ENCODE results near the gene OR11L1.

Gene OR11L1, protein sequence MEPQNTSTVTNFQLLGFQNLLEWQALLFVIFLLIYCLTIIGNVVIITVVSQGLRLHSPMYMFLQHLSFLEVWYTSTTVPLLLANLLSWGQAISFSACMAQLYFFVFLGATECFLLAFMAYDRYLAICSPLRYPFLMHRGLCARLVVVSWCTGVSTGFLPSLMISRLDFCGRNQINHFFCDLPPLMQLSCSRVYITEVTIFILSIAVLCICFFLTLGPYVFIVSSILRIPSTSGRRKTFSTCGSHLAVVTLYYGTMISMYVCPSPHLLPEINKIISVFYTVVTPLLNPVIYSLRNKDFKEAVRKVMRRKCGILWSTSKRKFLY

DNA sequence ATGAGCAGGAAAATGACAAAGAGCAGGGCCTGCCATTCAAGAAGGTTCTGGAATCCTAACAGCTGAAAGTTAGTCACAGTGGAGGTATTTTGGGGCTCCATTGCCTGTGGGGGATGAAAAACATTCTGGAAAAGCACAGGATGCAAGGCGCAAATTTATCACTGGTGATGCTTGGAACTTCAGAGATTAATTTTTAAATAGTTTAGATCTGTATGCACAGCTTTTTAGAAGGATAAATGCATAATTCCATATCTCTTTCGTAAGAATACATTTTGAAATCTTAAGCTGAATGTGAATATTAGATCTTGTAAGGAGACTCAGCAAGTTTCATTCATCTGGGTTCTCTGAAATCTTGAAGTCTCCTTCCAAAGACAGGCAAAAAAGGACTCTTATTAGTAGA is at the start of gene OR11L1:
Gene OR11L1 (minus strand): TSS at position 101 of the 400 bp plus-strand sequence. CDS start 0 bp downstream, at position 101.
- DNase-seq (ENCODE audit: low spot score), result no peak

DNA sequence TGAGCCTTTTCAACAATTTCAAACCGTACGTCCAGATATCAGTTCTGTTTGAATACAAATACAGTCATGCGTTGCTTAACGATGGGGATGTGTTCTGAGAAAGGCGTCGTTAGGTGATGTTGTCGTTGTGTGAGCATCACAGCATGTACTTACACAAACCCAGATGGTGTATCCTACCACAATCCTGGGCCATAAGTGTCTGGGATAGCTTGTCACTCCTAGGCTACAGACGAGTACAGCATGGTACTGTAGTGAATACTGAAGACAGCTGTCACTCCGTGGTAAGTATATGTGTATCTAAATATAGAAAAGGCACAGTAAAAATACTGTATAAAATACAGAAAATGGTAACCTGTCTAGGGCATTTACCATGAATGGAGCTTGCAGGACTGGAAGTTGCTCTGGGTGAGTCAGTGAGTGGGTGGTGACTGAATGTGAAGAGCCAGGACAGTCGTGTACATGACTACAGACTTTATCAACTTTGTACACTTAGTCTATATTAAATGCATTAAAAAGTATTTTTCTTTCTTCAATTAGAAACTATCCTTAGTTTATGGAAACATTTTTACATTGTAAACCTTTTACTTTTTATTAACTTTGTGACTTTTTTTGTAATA is 43.2 kb upstream of the OR11L1 start:
- no peak for DNase-seq (ENCODE audit: low spot score)

DNA sequence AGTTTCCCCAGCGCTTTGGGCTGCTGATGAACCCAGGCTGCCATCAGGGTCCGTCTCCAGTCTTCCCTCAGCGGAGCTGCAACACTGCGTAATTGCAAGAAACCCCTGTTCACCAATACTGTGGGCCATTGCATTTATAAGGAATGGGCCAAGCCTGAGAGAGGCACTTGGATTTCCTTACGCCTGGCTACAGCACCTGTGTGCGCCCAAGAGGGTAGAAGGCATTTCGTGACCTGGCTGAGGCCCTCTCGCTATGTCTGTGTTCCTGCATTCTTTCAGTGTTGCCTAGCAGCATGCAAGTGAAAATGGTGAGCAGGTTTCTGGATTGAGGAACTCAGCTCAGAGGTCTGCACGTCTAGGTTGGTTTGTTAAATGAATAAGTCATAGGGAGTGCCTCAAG is 41.6 kb upstream of the OR11L1 start:
- DNase-seq (ENCODE audit: low spot score), result no peak

DNA sequence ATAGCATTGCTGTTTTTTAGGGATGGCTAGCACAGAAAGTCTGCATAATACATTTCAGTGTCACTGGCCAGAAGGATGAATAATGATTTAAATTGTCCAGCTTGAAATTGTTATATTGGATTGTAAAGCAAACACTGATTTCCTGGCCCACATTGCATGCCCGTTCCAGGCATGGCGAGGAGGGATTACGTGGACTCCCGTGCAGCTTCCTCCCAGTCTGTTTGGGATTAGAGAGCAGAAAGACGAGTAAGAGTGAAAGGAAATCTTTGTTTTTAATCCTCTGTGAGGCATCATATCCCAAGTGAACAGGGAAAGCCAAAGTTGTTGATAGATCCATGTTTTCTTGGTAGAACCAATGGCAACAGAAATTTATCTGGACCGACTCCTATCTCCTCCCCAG is 23.7 kb upstream of the OR11L1 start:
- no peak for DNase-seq (ENCODE audit: low spot score)

DNA sequence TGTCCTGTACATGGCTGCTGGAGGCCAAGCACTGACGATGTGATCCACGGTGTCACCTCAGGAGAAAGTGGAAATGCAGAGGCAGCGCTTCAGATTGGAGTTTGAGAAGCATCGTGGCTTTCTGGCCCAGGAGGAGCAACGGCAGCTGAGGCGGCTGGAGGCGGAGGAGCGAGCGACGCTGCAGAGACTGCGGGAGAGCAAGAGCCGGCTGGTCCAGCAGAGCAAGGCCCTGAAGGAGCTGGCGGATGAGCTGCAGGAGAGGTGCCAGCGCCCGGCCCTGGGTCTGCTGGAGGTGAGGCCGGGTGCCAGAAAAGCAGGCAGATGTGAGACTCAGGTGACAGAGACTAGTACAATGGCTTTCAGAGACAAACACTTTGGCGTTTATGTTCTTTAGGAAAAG is 22.9 kb upstream of the OR11L1 start:
- DNase-seq (ENCODE audit: low spot score), result no peak

DNA sequence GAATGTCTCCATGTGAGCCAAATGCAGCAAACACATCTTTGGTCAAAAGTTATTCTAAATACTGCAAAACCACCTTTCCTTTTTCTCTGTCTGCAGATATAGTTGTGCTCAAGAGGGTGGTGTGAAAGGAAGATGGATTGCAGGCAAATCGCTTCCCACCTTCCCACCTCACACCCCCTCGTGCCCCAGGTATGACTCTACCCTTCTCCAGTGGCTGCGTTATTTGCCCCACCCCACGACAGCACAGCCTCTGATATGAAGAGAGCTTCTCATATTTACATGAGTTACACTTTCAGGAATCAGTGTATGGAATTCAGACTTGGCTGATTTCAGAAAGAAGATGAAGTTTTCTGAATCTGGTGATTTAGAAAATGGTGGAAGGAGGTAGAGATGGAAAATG is 21.1 kb upstream of the OR11L1 start:
- DNase-seq (ENCODE audit: low spot score), result no peak

DNA sequence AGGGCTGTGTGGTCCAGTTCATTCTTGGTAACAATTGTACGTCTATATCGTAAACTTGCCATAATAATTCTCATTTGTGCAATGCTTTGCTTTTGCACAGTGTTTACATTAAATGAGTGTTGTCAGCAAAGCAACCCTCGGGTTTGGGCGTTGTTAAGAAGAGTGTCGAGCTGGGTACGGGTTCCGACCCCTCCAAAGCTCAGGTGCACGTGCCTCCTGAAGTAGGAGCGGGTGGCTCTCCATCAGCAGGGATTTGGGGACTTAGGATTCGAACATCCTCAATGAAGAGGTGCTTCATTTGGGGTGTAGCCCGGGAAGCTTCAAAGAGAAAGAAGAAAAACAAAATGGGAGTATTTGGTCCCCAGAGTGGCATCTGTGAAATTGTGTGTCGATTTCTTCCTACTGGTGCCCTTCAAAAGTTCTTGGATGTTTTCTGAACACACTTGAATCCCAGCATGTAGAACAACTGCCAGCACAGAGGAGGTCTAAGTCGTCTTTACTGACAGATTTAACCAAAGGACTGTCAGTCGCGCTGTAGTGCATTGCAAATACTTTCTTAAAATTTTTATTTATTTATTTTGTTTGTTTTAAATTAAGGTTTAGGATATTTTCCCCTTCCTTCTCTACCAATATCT is 16.4 kb upstream of the OR11L1 start:
- DNase-seq (ENCODE audit: low spot score), result no peak

DNA sequence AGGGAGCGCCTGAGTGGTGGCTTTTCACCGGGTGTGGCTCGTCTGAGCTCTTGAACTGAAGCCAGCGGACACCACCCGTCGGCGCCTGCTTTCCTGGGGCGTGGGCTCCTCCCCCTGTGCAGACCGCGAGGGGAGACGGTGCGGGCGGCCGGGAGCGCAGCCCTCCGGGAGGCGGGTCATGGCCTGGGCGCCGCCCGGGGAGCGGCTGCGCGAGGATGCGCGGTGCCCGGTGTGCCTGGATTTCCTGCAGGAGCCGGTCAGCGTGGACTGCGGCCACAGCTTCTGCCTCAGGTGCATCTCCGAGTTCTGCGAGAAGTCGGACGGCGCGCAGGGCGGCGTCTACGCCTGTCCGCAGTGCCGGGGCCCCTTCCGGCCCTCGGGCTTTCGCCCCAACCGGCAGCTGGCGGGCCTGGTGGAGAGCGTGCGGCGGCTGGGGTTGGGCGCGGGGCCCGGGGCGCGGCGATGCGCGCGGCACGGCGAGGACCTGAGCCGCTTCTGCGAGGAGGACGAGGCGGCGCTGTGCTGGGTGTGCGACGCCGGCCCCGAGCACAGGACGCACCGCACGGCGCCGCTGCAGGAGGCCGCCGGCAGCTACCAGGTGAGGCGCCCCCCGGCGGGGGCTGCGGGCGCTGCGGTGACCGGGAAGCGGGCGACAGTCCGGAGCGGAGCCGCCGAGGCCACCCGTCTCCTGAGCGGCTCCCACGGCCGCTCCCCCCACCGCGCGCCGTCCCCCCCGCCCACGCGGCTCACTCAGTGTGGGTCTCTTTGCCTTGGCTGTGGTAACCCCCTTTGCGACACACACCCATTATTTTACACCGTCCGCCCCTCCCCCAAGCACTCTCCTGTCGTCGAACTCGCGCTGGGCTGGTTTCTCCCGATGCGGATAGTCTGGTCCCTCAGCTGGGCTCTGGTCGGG is 15.6 kb upstream of the OR11L1 start, which contains the start of gene TRIM58:
Gene TRIM58 (plus strand): TSS at position 119 of the 916 bp plus-strand sequence. CDS start 60 bp downstream, at position 179.
- no peak for DNase-seq (ENCODE audit: low spot score)

DNA sequence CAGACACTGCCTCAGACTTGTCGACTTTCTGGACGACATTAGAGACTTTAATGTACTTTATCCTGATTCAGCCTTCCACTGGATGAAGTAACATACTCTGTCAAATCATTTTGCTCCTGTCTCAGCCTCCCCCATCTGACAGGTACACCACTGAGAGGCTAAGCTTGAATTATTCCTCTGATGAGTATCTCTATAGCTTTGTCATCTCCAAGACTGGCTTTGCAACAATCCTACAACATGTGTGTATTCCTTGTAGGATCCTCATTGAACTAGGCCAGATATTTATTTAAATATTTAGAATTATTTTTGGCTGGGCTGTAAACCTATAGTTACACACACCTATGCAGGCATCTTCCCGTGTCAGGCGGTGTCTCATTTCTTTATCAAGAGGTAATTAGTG is 14.2 kb upstream of the OR11L1 start:
- DNase-seq (ENCODE audit: low spot score), result no peak

DNA sequence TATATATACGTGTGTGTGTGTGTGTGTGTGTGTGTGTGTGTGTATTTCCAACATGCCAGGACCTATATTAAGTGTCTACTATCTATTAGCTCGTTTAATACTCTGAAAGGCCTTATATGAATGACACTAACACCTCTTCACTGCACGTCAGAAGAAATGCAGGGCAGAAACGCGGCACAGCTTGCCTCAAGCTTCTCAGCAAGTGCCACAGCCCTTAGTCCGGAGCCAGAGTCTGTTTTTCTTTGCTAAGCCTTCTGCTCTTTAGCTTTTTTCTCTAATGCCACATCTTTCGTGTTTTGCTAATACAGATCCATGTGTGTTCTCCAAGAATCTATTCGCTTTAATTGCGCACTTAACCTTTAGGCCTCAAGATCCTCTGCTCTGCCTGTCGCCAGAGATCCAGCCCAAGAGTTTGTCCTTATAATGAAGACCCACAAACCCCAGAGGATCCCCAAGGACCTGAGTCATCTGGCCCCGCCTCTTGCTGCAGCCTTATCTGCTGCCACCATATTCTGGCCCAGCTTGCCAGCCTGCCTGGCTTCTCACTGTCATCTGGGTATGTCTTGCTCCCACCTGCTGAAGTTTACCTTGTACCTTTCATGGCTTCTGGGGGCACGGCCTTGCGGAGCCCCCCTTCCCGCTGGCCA is 13.3 kb upstream of the OR11L1 start:
- no peak for DNase-seq (ENCODE audit: low spot score)

DNA sequence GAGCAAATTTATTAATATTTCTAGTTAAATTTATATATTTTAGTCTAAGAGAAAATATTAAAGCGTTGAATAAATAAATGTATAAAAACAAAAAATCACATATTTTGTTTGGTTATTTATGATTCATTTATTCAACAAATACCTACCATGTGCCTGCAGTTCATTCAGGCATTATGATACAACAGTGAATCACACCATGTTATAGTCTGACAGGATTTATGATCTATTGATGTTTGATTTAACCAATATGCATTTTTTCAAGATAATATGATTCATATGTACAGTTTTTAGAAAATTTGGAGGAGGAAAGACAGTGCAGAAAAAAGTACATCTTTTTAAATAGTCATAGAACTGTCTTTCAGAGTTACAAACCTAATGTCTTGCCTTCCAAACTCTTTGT is 7.9 kb upstream of the OR11L1 start:
- DNase-seq (ENCODE audit: low spot score), result no peak

DNA sequence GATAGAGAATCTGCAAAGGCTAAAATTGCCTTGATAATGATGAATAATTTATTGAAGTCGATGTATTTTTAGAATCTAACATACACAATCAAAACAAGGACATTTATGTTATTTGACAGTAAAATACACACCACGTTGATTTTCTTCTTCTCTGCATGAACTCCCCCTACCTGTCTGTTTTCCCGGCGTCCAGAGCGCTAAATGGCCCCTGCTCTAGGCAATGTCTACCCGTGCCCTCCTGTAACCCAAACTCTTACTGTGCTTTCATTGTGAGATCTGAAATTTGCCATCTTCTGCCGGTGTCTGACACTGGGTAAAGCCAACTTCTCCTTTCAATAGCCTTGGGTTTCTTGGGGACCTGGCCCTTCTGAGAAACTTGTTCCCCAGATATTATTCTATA is 6.7 kb upstream of the OR11L1 start:
- DNase-seq (ENCODE audit: low spot score), result no peak

DNA sequence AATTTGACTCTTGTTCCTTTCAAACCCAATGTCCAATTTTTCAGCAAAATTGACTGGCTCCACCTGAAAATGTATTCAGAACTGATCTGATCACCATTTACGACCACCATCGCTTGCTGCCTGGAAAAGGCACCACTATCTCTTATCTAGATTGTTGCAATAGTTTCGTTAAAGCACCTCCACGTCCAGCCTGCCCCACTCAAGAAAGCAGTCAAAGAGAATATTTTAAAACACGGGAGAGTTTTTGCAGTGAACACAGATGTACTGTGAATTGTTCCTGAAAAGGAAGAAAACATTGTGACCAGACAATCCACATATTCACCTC is 4.0 kb upstream of the OR11L1 start:
- no peak for DNase-seq (ENCODE audit: low spot score)

DNA sequence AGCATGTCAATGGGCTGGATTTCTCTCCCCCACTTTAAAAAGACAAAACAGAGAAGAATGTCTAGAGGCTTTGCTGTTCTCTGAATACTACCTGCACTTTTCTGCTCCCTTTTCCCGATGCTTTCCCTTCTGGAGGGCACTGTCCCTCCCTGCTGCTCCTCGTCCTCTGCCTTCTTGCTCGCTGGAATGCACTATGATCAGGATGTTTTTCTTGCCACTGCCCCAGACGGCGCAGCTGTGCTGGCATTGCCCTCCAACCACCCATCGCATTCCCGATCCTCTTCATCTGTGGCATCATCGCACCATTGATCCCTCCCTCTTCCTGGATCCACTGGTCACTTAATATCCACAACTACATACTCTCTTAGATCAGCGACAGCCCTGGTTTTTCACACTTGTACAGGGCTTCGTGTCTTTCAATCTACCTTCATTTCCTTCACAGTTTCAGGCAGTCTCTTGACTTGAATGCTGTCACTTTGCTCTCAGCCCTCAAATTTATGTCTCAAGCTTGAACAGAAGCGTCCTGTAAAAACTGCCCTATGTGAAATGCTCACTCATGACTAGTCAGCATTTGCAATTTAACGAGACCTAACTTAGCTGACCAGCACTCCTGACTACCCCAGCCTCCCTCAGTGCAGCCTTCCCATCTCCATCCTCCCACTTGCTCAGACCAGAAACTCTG is 3.5 kb upstream of the OR11L1 start:
- DNase-seq (ENCODE audit: low spot score), result no peak

DNA sequence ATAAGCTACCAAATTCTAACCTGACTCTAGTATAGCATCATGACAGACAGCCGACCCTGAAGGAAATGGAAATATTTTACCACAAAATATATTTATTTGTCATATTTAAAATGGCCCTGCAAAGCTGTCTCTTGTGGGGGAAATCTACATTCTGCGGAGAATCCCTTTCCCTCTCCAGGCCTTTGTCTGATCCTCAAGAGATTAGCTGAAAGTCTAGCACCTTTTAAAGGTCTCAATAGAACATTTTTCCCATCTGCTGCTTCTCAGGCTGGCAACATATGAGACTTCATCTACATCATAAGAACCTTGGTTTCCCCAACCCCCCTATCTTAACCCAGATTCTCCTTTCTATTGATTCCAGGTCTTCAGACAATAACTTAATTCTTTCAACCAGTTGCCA is 1.7 kb upstream of the OR11L1 start:
- DNase-seq (ENCODE audit: low spot score), result no peak

DNA sequence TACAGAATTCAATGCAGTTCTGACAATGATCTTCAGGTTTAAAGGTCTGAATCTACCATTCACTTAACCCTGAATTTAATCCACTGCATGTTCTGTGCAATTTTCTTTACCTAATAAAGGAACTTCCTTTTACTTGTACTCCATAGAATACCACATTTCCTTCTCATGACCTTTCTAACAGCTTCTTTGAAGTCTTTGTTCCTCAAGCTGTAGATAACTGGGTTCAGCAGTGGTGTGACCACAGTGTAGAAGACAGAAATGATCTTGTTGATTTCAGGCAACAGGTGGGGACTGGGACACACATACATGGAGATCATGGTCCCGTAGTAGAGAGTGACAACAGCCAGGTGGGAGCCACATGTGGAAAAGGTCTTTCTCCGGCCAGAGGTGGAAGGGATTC is 878 bp downstream of the OR11L1 start:
- DNase-seq (ENCODE audit: low spot score), result no peak

DNA sequence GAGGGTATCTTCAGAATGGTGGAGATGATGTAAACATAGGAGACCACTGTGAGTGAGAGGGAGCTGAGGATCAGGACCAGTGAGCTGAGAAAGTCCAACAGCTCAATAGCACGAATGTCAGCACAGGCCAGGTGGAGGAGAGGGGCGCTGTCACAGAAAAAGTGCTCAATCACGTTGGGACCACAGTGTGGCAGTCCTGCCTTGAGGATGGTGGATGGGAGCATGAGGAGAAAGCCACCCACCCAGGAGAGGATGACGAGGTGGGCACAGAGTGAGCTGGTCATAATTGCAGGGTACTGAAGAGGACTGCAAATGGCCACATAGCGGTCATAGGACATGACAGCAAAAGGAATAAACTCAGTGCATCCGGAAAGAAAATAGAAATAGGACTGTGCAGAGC is 8.1 kb downstream of the OR11L1 start:
- DNase-seq (ENCODE audit: low spot score), result no peak

DNA sequence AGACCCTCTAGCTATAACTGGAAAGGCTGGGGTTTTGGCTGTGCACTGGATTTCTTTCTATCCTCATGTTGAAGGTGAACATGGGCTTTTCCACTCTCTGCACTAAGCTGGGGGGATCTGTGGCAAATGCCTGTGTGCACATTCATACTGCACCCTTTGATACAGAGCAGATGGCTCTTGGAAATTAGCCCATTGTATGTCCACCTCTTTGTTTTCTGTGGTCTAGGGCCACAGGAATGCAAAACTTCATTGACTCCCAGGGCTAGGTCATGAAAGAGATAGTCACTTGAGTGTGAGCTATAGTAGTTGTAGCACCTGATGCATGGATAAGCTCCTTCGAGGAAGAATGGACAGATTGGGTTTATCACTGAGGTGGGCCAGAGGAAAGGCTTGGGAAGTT is 12.0 kb downstream of the OR11L1 start:
- no peak for DNase-seq (ENCODE audit: low spot score)

DNA sequence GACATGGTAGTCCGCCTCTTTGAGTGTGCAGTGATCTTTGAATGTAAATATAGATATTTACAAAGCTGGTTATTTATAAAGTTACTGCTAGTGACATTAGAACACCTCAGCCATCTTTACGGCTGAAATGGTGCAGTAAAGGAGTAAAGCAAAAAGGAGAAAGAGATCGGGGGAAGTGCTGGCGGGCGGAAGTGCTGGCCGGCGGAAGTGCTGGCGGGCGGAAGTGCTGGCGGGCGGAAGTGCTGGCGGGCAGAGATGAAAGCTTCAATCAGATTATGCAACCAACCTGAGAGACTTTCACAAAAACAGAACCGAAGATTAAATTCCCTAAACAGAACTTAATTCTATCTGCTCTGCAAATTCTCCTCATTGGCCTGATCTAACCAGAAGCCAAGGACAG is 16.3 kb downstream of the OR11L1 start:
- no peak for DNase-seq (ENCODE audit: low spot score)

DNA sequence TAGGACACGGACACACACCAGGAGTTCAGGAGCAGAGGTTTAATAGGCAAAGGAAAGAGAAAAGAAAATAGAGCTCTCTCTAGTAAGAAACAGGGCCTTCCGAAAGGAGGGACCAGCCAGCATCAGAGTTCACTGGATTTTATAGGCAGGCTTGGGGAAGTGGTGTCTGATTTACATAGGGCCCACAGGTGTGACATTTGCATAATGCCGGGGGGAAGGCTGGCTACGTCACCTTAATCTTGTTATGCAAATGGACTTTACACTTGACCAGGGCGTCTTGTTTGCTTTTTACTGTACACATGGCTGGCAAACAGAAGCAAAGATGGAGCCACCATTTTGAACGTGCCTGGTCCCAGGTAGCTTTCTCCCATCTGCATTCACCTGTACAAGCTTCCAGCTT is 17.7 kb downstream of the OR11L1 start, which contains the start of gene OR14A16:
Gene OR14A16 (minus strand): TSS at position 97 of the 400 bp plus-strand sequence. CDS start 8,390 bp downstream, outside the sequence.
- no peak for DNase-seq (ENCODE audit: low spot score)

DNA sequence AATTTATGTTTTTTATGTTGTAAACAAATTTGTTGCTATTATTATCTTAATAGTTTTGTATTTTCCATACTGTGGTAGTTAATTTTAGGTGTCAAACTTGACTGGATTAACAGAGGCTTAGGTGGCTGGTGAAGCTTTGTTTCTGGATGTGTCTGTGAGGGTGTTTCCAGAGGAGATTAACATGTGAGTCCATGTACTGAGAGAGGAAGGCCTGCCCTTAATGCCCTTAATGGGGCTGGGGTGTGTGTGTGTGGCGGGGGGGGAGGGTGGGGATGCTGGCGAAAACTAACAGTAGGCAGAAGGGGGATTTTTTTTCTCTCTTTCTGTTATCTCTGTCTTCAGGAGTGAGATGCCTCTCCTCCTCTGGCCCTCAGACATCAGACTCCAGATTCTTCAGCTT is 19.6 kb downstream of the OR11L1 start:
- DNase-seq (ENCODE audit: low spot score), result no peak

All from GM03348 (cell line).